ENCODE measurements around the gene ATF7IP. TPM values are rescaled to one million over a fixed set of nuclear protein-coding genes. Genes with fewer than 3 reads are reported as not detected.

The ATF7IP gene
- total RNA-seq, 2 experiments from 2014 or later: 55.6 to 66.0 TPM

- Histone ChIP-seq H3K36me3 (ENCODE audit: insufficient read depth, low read length) (no peaks in the 10 kb centered on the region; the same call in 1 of the 2 replicates), H3K4me1 (ENCODE audit: insufficient read depth, low read length, poor library complexity, severe bottlenecking) (no peaks in the 10 kb centered on the region), H2AFZ (ENCODE audit: low read length) (no peak overlapping the region), H3K4me3 (ENCODE audit: low read depth, low read length, poor library complexity, severe bottlenecking) (no peak overlapping the region), H3K9me2 (ENCODE audit: insufficient read depth, low read length) (no peaks in the 10 kb centered on the region), H3K27ac (ENCODE audit: low read depth, low read length, poor library complexity, severe bottlenecking) (no peak overlapping the region), H3K9me3 (ENCODE audit: low read length) (peaks cover 19% of the 10 kb centered on the region; the same call in 1 of the 2 replicates), H3K79me2 (ENCODE audit: insufficient read depth, low read depth, low read length) (no peaks in the 10 kb centered on the region), H3K4me2 (ENCODE audit: low read length) (no peak overlapping the region), H4K20me1 (ENCODE audit: insufficient read depth, low read length) (no peaks in the 10 kb centered on the region)
- no peak for DNase-seq (ENCODE audit: low spot score)
- ChIA-PET POLR2A (interaction anchor here (0.5 to 0.6 kb wide), 2 partner anchors 240 to 257 kb away, joined by 3 to 7 read pairs; no protein-coding TSS in a partner anchor), CTCF (ENCODE audit: unreplicated experiment) (no interaction called here)
- no TSS peak for BruUV-seq (replicated peaks)
- intact Hi-C loops (cut with micrococcal nuclease; ENCODE audit: unreplicated experiment): no loop called here
- TF ChIP-seq EZH2phosphoT487 (IDR thresholded peaks at IDR 0.05; ENCODE audit: borderline replicate concordance, low read depth, low read length): no peak
- TF ChIP-seq, protein P1, sequence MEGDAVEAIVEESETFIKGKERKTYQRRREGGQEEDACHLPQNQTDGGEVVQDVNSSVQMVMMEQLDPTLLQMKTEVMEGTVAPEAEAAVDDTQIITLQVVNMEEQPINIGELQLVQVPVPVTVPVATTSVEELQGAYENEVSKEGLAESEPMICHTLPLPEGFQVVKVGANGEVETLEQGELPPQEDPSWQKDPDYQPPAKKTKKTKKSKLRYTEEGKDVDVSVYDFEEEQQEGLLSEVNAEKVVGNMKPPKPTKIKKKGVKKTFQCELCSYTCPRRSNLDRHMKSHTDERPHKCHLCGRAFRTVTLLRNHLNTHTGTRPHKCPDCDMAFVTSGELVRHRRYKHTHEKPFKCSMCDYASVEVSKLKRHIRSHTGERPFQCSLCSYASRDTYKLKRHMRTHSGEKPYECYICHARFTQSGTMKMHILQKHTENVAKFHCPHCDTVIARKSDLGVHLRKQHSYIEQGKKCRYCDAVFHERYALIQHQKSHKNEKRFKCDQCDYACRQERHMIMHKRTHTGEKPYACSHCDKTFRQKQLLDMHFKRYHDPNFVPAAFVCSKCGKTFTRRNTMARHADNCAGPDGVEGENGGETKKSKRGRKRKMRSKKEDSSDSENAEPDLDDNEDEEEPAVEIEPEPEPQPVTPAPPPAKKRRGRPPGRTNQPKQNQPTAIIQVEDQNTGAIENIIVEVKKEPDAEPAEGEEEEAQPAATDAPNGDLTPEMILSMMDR (conservative IDR thresholded peaks at IDR 0.05; ENCODE audit: low read length): no peak
These were observed 9.3 kb upstream of the ATF7IP start for GRCh38 chr12:14356147-14356546.

DNA sequence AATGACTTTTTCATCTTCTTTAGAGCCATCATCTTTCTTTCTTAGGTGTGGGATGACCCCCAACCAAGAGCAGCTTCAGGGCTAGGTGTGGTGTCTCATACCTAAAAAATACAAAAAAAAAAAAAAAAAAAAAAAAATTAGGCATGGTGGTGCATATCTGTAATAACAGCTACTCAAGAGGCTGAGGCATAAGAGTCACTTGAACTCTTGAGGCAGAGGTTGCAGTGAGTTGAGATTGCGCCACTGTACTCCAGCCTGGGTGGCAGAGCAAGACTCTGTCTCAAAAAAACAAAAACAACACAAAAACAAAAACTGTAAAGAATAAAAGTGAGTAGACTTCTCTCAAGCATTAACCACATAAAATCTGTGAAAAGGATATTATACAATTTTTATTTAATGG is 8.0 kb upstream of the ATF7IP start:
- no peaks in the 10 kb centered on the region; the same call in 1 of the 2 replicates for H3K36me3 ChIP-seq (ENCODE audit: insufficient read depth, low read length)
- no peak overlapping the region for H3K4me2 ChIP-seq (ENCODE audit: low read length)
- no peaks in the 10 kb centered on the region for H4K20me1 ChIP-seq (ENCODE audit: insufficient read depth, low read length)
- no peak for DNase-seq (ENCODE audit: low spot score)
- TF ChIP-seq EZH2phosphoT487 (IDR thresholded peaks at IDR 0.05; ENCODE audit: borderline replicate concordance, low read depth, low read length): no peak
- TF ChIP-seq, protein P1 (conservative IDR thresholded peaks at IDR 0.05; ENCODE audit: low read length): no peak
- H3K4me3 ChIP-seq (ENCODE audit: low read depth, low read length, poor library complexity, severe bottlenecking): no peak overlapping the region
- intact Hi-C loops (cut with micrococcal nuclease; ENCODE audit: unreplicated experiment): no loop called here
- no peak overlapping the region for H3K27ac ChIP-seq (ENCODE audit: low read depth, low read length, poor library complexity, severe bottlenecking)
- peaks cover 6% of the 10 kb centered on the region; the same call in 1 of the 2 replicates for H3K9me3 ChIP-seq (ENCODE audit: low read length)
- ChIA-PET POLR2A (interaction anchor here (0.6 to 1.1 kb wide), 3 partner anchors 30 to 581 kb away, joined by 3 read pairs; partner anchors contain the start of gene ERP27), CTCF (ENCODE audit: unreplicated experiment) (no interaction called here)
- H2AFZ ChIP-seq (ENCODE audit: low read length): no peak overlapping the region
- peaks cover 10% of the 10 kb centered on the region for H3K4me1 ChIP-seq (ENCODE audit: insufficient read depth, low read length, poor library complexity, severe bottlenecking)
- H3K79me2 ChIP-seq (ENCODE audit: insufficient read depth, low read depth, low read length): no peaks in the 10 kb centered on the region
- BruUV-seq (replicated peaks): no TSS peak
- H3K9me2 ChIP-seq (ENCODE audit: insufficient read depth, low read length): no peaks in the 10 kb centered on the region

DNA sequence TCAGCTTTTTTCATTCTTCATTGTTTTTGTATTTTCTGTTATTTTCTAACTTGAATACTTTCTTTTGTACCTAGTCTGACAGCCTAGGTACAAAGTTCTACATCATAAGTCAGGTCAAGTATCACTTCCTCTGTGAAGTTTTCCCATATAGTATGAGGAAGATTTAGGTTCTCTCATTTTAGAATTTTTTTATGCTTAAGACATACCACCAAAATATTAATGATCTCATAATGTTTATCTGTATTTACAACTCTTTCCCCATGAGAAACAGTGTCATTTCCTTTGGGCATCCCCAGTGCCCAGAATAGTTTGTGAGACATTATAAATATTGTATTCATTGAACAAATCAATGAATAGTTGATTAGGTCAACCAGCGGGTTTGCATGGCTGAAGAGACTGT is 3.1 kb upstream of the ATF7IP start:
- Histone ChIP-seq H3K79me2 (ENCODE audit: insufficient read depth, low read depth, low read length) (no peaks in the 10 kb centered on the region), H3K36me3 (ENCODE audit: insufficient read depth, low read length) (peaks cover 12% of the 10 kb centered on the region; the same call in 1 of the 2 replicates), H2AFZ (ENCODE audit: low read length) (peak overlapping the region; percentile 80; the same call in 1 of the 2 replicates), H4K20me1 (ENCODE audit: insufficient read depth, low read length) (no peaks in the 10 kb centered on the region), H3K9me2 (ENCODE audit: insufficient read depth, low read length) (no peaks in the 10 kb centered on the region), H3K4me3 (ENCODE audit: low read depth, low read length, poor library complexity, severe bottlenecking) (no peak overlapping the region), H3K9me3 (ENCODE audit: low read length) (peaks cover 23% of the 10 kb centered on the region; the same call in 1 of the 2 replicates), H3K4me2 (ENCODE audit: low read length) (peak overlapping the region; percentile 23), H3K27ac (ENCODE audit: low read depth, low read length, poor library complexity, severe bottlenecking) (peak overlapping the region; percentile 62), H3K4me1 (ENCODE audit: insufficient read depth, low read length, poor library complexity, severe bottlenecking) (peaks cover 28% of the 10 kb centered on the region)
- no TSS peak for BruUV-seq (replicated peaks)
- TF ChIP-seq, protein P1 (conservative IDR thresholded peaks at IDR 0.05; ENCODE audit: low read length): no peak
- TF ChIP-seq EZH2phosphoT487 (IDR thresholded peaks at IDR 0.05; ENCODE audit: borderline replicate concordance, low read depth, low read length): no peak
- peak; percentile 31 for DNase-seq (ENCODE audit: low spot score)
- POLR2A ChIA-PET: interaction anchor here (0.7 to 1.4 kb wide), 5 partner anchors 10 to 671 kb away, joined by 3 to 7 read pairs (median 3); no protein-coding TSS in a partner anchor
- CTCF ChIA-PET (ENCODE audit: unreplicated experiment): no interaction called here
- intact Hi-C loops (cut with micrococcal nuclease; ENCODE audit: unreplicated experiment): no loop called here
